ENCODE results near the gene ADAMTS9.

Gene ADAMTS9, protein sequence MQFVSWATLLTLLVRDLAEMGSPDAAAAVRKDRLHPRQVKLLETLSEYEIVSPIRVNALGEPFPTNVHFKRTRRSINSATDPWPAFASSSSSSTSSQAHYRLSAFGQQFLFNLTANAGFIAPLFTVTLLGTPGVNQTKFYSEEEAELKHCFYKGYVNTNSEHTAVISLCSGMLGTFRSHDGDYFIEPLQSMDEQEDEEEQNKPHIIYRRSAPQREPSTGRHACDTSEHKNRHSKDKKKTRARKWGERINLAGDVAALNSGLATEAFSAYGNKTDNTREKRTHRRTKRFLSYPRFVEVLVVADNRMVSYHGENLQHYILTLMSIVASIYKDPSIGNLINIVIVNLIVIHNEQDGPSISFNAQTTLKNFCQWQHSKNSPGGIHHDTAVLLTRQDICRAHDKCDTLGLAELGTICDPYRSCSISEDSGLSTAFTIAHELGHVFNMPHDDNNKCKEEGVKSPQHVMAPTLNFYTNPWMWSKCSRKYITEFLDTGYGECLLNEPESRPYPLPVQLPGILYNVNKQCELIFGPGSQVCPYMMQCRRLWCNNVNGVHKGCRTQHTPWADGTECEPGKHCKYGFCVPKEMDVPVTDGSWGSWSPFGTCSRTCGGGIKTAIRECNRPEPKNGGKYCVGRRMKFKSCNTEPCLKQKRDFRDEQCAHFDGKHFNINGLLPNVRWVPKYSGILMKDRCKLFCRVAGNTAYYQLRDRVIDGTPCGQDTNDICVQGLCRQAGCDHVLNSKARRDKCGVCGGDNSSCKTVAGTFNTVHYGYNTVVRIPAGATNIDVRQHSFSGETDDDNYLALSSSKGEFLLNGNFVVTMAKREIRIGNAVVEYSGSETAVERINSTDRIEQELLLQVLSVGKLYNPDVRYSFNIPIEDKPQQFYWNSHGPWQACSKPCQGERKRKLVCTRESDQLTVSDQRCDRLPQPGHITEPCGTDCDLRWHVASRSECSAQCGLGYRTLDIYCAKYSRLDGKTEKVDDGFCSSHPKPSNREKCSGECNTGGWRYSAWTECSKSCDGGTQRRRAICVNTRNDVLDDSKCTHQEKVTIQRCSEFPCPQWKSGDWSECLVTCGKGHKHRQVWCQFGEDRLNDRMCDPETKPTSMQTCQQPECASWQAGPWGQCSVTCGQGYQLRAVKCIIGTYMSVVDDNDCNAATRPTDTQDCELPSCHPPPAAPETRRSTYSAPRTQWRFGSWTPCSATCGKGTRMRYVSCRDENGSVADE (N-terminal part only)

GRCh38 chr3:64687781-64688604, at the start of gene ADAMTS9:
ADAMTS9 (minus strand) TSS chr3:64688000; CDS start chr3:64687657, 343 bp downstream.
- H3K4me3 ChIP-seq (ENCODE audit: low read length) = peak within 1 kb of the TSS; percentile 68; the same call in 1 of the 2 replicates
- DNase-seq (ENCODE audit: low read depth, low spot score) = no peak
- H3K36me3 ChIP-seq (ENCODE audit: control insufficient read depth, insufficient read depth, low read length) = no peaks in the 10 kb centered on the region
- WGBS (ENCODE audit: insufficient coverage, insufficient read length) = no CpG with 5 or more reads among the region's 60 CpGs
- H3K9me3 ChIP-seq (ENCODE audit: control insufficient read depth, insufficient read depth, low read length) = no peaks in the 10 kb centered on the region
- peaks cover 38% of the 10 kb centered on the region for H3K27me3 ChIP-seq (ENCODE audit: control insufficient read depth, insufficient read depth, low read length)
- no peak within 1 kb of the TSS for H3K27ac ChIP-seq (ENCODE audit: low read length)
- H3K4me1 ChIP-seq (ENCODE audit: control insufficient read depth, insufficient read depth, low read length) = peaks cover 7% of the 10 kb centered on the region

- no peaks in the 10 kb centered on the region for H3K9me3 ChIP-seq (ENCODE audit: control insufficient read depth, insufficient read depth, low read length)
- no CpG with 5 or more reads among the region's 1 CpG for WGBS (ENCODE audit: insufficient coverage, insufficient read length)
- H3K27ac ChIP-seq (ENCODE audit: low read length) = no peak overlapping the region
- H3K27me3 ChIP-seq (ENCODE audit: control insufficient read depth, insufficient read depth, low read length) = no peaks in the 10 kb centered on the region
- H3K4me1 ChIP-seq (ENCODE audit: control insufficient read depth, insufficient read depth, low read length) = no peaks in the 10 kb centered on the region
- H3K4me3 ChIP-seq (ENCODE audit: low read length) = no peak overlapping the region
- H3K36me3 ChIP-seq (ENCODE audit: control insufficient read depth, insufficient read depth, low read length) = no peaks in the 10 kb centered on the region
- DNase-seq (ENCODE audit: low read depth, low spot score) = no peak
These were observed 44.8 kb upstream of the ADAMTS9 start for GRCh38 chr3:64732576-64732975.

DNA sequence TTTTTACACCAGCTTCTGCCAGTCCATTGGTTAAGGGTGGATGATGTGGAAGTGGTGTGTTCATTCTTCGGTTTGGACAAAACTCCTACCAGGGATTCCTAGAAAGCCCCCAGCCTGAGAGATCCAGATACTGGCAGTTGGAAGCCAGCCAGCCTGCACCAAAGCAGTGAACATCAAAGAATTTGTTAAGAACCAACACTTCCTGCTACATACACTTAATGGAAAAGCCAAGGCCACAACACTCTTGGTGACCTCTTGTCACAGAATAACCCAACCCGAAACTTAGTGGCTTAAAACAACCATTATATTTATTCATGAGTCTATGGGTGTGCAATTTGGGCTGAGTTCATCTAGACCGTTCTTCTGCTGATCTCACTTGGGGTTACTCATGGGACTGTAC, 42.9 kb upstream of the ADAMTS9 start:
- H3K4me1 ChIP-seq (ENCODE audit: control insufficient read depth, insufficient read depth, low read length) = peaks cover 2% of the 10 kb centered on the region; the same call in 1 of the 2 replicates
- no peaks in the 10 kb centered on the region for H3K27me3 ChIP-seq (ENCODE audit: control insufficient read depth, insufficient read depth, low read length)
- DNase-seq (ENCODE audit: low read depth, low spot score) = no peak
- H3K36me3 ChIP-seq (ENCODE audit: control insufficient read depth, insufficient read depth, low read length) = no peaks in the 10 kb centered on the region
- H3K4me3 ChIP-seq (ENCODE audit: low read length) = no peak overlapping the region
- no CpG with 5 or more reads among the region's 3 CpGs for WGBS (ENCODE audit: insufficient coverage, insufficient read length)
- no peak overlapping the region for H3K27ac ChIP-seq (ENCODE audit: low read length)
- H3K9me3 ChIP-seq (ENCODE audit: control insufficient read depth, insufficient read depth, low read length) = no peaks in the 10 kb centered on the region

DNA sequence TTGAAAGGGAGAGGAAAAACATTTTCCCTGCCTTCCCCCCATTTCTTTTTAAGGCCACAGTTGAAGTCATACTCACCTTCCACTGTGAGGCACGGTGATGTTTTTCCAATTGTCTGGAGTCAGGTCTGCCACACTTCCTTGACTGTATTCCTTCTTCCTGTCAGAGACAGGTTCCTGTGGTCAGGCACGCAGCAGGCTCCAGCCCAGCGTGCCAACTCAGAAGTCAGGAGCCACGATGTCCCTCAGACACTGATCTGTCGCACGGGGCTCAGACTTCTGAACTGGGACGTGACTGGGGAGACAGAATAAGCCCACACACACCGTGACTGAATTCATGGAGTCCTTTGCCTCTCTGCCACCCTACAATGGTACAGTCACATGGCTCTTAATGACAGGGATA, 41.2 kb upstream of the ADAMTS9 start:
- Histone ChIP-seq H3K4me3 (ENCODE audit: low read length) (no peak overlapping the region), H3K27ac (ENCODE audit: low read length) (no peak overlapping the region), H3K36me3 (ENCODE audit: control insufficient read depth, insufficient read depth, low read length) (no peaks in the 10 kb centered on the region), H3K9me3 (ENCODE audit: control insufficient read depth, insufficient read depth, low read length) (no peaks in the 10 kb centered on the region), H3K4me1 (ENCODE audit: control insufficient read depth, insufficient read depth, low read length) (peaks cover 3% of the 10 kb centered on the region; the same call in 1 of the 2 replicates), H3K27me3 (ENCODE audit: control insufficient read depth, insufficient read depth, low read length) (no peaks in the 10 kb centered on the region)
- no CpG with 5 or more reads among the region's 8 CpGs for WGBS (ENCODE audit: insufficient coverage, insufficient read length)
- DNase-seq (ENCODE audit: low read depth, low spot score) = no peak

- H3K9me3 ChIP-seq (ENCODE audit: control insufficient read depth, insufficient read depth, low read length) = no peaks in the 10 kb centered on the region
- no CpG with 5 or more reads among the region's 4 CpGs for WGBS (ENCODE audit: insufficient coverage, insufficient read length)
- no peak for DNase-seq (ENCODE audit: low read depth, low spot score)
These were observed 40.6 kb upstream of the ADAMTS9 start for GRCh38 chr3:64728428-64728827.

DNA sequence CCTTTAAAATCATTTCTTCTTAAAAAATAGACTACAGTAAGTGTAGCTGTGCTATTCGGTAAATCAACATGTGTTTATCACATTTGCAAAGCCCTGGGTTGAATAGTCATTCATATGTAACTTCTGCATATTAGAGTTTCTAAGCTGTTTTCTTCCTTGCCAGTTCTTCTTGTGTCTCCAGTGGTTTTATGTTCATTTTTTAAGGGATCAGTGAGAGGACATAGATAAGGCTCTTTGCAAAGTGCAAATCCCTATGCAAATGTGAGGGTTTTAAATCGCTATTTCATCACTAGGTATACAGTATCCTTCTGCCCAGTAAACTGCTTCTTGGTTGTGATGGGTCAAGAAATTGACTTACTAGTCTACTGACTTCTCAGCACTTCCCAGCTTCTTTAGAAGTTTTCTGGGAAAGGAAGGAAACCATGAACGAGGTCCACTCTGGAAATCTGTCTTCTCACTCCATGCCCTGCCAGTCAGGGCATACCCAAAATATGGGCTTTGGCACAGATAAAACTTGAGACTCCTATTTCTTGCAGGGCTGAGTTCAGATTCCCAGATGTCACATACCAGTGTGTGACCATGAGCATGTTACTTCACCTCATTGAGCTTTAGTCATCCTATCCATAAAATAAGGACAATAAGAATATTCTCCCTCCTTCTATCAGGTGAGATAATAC, 38.8 kb upstream of the ADAMTS9 start:
- H3K4me3 ChIP-seq (ENCODE audit: low read length) = no peak overlapping the region
- DNase-seq (ENCODE audit: low read depth, low spot score) = no peak
- no peaks in the 10 kb centered on the region for H3K27me3 ChIP-seq (ENCODE audit: control insufficient read depth, insufficient read depth, low read length)
- no peaks in the 10 kb centered on the region for H3K9me3 ChIP-seq (ENCODE audit: control insufficient read depth, insufficient read depth, low read length)
- H3K27ac ChIP-seq (ENCODE audit: low read length) = no peak overlapping the region
- WGBS (ENCODE audit: insufficient coverage, insufficient read length) = no CpG with 5 or more reads among the region's 3 CpGs
- H3K36me3 ChIP-seq (ENCODE audit: control insufficient read depth, insufficient read depth, low read length) = no peaks in the 10 kb centered on the region
- peaks cover 3% of the 10 kb centered on the region; the same call in 1 of the 2 replicates for H3K4me1 ChIP-seq (ENCODE audit: control insufficient read depth, insufficient read depth, low read length)

More at GRCh38 chr3:64728428-64728827, 40.6 kb upstream of the ADAMTS9 start:
- H3K4me3 ChIP-seq (ENCODE audit: low read length) = no peak overlapping the region
- no peak overlapping the region for H3K27ac ChIP-seq (ENCODE audit: low read length)
- H3K27me3 ChIP-seq (ENCODE audit: control insufficient read depth, insufficient read depth, low read length) = no peaks in the 10 kb centered on the region
- no peaks in the 10 kb centered on the region for H3K36me3 ChIP-seq (ENCODE audit: control insufficient read depth, insufficient read depth, low read length)
- H3K4me1 ChIP-seq (ENCODE audit: control insufficient read depth, insufficient read depth, low read length) = peaks cover 3% of the 10 kb centered on the region; the same call in 1 of the 2 replicates

DNA sequence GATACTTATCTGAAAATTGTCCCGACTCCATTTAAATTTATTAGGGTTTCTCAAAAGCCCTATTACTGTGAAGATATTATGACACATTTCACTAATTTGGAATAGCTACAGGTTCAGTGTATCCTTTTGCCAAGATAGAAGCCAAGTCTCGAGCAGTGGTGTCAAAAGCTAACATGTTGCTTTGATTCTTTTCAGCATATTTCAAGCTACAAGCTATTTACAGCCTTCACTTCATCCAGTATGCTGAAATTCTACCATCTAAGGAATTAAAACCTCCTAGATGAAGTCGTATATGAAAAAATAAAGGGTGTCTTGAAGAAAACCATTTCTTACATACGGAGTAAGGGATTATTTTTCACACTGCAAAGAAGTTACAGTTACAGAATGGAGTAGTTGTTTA, 31.2 kb upstream of the ADAMTS9 start:
- no CpG with 5 or more reads among the region's 4 CpGs for WGBS (ENCODE audit: insufficient coverage, insufficient read length)
- no peaks in the 10 kb centered on the region for H3K4me1 ChIP-seq (ENCODE audit: control insufficient read depth, insufficient read depth, low read length)
- no peak overlapping the region for H3K4me3 ChIP-seq (ENCODE audit: low read length)
- no peak overlapping the region for H3K27ac ChIP-seq (ENCODE audit: low read length)
- no peaks in the 10 kb centered on the region for H3K9me3 ChIP-seq (ENCODE audit: control insufficient read depth, insufficient read depth, low read length)
- no peak for DNase-seq (ENCODE audit: low read depth, low spot score)
- no peaks in the 10 kb centered on the region for H3K36me3 ChIP-seq (ENCODE audit: control insufficient read depth, insufficient read depth, low read length)
- no peaks in the 10 kb centered on the region for H3K27me3 ChIP-seq (ENCODE audit: control insufficient read depth, insufficient read depth, low read length)

GRCh38 chr3:64717872-64718613, 30.2 kb upstream of the ADAMTS9 start:
- no peak overlapping the region for H3K27ac ChIP-seq (ENCODE audit: low read length)
- DNase-seq (ENCODE audit: low read depth, low spot score) = no peak
- no peaks in the 10 kb centered on the region for H3K27me3 ChIP-seq (ENCODE audit: control insufficient read depth, insufficient read depth, low read length)
- H3K4me1 ChIP-seq (ENCODE audit: control insufficient read depth, insufficient read depth, low read length) = no peaks in the 10 kb centered on the region
- no peaks in the 10 kb centered on the region for H3K36me3 ChIP-seq (ENCODE audit: control insufficient read depth, insufficient read depth, low read length)
- H3K9me3 ChIP-seq (ENCODE audit: control insufficient read depth, insufficient read depth, low read length) = no peaks in the 10 kb centered on the region
- no CpG with 5 or more reads among the region's 5 CpGs for WGBS (ENCODE audit: insufficient coverage, insufficient read length)
- H3K4me3 ChIP-seq (ENCODE audit: low read length) = no peak overlapping the region

GRCh38 chr3:64717411-64717810, 29.6 kb upstream of the ADAMTS9 start:
- Histone ChIP-seq H3K27ac (ENCODE audit: low read length) (no peak overlapping the region), H3K27me3 (ENCODE audit: control insufficient read depth, insufficient read depth, low read length) (no peaks in the 10 kb centered on the region), H3K4me1 (ENCODE audit: control insufficient read depth, insufficient read depth, low read length) (no peaks in the 10 kb centered on the region), H3K4me3 (ENCODE audit: low read length) (no peak overlapping the region), H3K36me3 (ENCODE audit: control insufficient read depth, insufficient read depth, low read length) (no peaks in the 10 kb centered on the region), H3K9me3 (ENCODE audit: control insufficient read depth, insufficient read depth, low read length) (no peaks in the 10 kb centered on the region)
- no CpG with 5 or more reads among the region's 3 CpGs for WGBS (ENCODE audit: insufficient coverage, insufficient read length)
- DNase-seq (ENCODE audit: low read depth, low spot score) = no peak
